ENCODE measurements around the gene GSK3A.

Gene GSK3A

GRCh38 chr19:42196011-42197001 is 46.1 kb downstream of the GSK3A start:
- no peak for DNase-seq

GRCh38 chr19:42193706-42194105 is 48.7 kb downstream of the GSK3A start:
- no peak for DNase-seq

GRCh38 chr19:42193294-42193693 is 49.1 kb downstream of the GSK3A start:
- no peak for DNase-seq

GRCh38 chr19:42191855-42192254 is 50.5 kb downstream of the GSK3A start:
- peak; percentile 87 for DNase-seq

- no peak for DNase-seq
Observed at GRCh38 chr19:42191330-42191729, 51.1 kb downstream of the GSK3A start.

GRCh38 chr19:42189133-42189532 is 53.3 kb downstream of the GSK3A start:
- no peak for DNase-seq

GRCh38 chr19:42188665-42189064 is 53.7 kb downstream of the GSK3A start:
- no peak for DNase-seq

GRCh38 chr19:42185277-42185676 is 57.1 kb downstream of the GSK3A start:
- no peak for DNase-seq

GRCh38 chr19:42184401-42184861 is 58.0 kb downstream of the GSK3A start:
- peak; percentile 64 for DNase-seq
